Pericardium fibroblast (primary cell): ENCODE results near the gene MAGEA6. TPM values are rescaled to one million over a fixed set of nuclear protein-coding genes. Genes with fewer than 3 reads are reported as not detected.

ENCODE experiments used
- total RNA-seq: library from RNA; depleted of rRNA; stranded (reverse); fragments of >200 nt; gene quantifications from 2 replicates; pipeline ENCODE4 v1.2.3, GENCODE V29; 2015

Gene MAGEA6
- total RNA-seq: not detected in 2 replicates

DNA sequence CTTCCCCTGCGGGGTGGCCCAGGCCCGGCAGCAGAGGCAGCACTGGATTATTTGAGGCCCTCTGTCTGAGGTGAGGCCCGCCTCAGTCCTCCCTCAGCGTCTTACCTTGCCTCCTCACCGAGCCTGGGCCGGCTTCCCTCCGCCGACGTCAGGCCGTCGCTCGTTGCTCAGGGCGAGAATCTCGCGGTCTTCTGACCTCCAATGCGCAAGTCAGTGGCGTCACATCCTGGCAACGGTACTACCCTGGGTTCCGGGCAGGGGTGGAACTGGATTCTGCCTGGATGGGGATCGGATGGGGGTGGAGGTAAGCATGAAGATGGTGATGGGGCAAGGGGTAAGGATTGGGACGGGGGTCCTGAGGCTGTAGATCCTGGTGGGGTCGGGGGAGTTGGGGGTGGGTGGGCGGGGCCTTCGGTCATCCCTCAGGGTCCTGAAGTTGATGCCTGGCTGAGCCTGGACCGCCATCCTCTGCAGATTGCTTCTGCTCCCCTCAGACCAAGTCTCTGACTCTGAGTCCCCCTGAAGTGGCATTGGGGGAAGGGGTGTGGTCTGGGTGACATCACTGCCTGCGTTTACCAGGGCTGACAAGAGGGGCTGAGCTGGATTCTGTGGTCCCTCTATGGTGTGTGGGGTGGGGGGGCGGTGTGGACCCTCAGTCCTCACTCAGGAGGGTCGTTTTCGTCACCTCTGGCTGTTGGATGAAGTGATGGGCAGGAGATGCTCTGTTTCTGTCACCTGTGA, at the start of gene MAGEA6:
TSS of gene MAGEA6 (minus strand) at position 141 of the 741 bp plus-strand sequence. CDS start 2,039 bp downstream, outside the sequence.

DNA sequence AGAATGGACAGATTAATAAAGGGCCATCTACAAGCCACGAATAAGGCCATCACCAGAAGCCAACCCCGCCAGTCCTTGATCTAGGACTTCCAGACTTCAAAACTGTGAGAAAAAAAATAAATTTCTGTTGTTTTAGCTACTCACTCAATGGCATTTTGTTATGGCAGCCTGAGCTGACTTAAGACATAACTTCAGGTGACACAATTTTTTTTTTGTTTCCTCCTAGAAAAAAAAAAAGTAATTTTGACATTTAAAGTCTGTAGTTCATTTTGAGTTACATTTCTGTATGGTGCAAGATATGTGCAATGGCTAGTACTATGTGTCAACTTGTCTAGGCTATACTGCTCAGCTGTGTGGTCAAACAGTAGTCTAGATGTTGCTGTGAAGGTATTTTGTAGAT, 10.6 kb downstream of the MAGEA6 start, which contains the start of gene CSAG3:
TSS of gene CSAG3 (plus strand) at position 301 of the 400 bp plus-strand sequence.

DNA sequence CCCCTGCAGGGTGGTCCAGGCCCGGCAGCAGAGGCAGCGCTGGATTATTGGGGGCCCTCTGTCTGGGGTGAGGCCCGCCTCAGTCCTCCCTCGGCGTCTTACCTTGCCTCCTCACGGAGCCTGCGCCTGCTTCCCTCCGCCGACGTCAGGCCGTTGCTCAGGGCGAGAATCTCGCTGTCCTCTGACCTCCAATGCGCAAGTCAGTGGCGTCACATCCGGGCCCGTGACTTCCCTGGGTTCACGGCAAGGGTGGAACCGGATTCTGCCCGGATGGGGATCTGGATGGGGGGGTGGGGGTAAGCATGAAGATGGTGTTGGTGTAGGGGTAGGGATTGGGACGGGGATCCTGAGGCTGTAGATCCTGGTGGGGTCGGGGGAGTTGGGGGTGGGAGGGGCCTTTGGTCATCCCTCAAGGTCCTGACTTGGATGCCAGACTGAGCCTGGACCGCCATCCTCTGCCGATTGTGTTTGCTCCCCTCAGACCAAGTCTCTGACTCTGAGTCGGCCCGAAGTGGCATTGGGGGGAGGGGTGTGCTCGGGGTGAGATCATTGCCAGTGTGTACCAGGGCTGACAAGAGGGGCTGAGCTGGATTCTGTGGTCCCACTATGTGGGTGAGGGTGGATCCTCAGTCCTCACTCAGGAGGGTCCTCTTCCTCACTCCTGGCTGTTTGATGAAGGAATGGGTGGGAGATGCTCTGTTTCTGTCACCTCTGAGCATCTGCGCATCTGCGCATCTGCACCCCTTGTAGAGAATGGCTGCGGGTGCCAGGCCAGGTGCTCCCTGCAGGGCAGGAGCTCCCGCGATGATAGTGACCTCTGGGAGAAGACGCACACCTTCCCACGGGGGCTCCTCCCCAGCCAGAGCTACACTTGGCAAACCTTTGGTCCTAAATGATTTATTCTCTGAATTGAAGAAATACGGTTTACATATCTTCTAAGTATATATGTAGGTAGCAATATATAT, 15.5 kb downstream of the MAGEA6 start, which contains the start of gene MAGEA2:
TSS of gene MAGEA2 (minus strand) at position 157 of the 965 bp plus-strand sequence. CDS start 2,479 bp downstream, outside the sequence.

DNA sequence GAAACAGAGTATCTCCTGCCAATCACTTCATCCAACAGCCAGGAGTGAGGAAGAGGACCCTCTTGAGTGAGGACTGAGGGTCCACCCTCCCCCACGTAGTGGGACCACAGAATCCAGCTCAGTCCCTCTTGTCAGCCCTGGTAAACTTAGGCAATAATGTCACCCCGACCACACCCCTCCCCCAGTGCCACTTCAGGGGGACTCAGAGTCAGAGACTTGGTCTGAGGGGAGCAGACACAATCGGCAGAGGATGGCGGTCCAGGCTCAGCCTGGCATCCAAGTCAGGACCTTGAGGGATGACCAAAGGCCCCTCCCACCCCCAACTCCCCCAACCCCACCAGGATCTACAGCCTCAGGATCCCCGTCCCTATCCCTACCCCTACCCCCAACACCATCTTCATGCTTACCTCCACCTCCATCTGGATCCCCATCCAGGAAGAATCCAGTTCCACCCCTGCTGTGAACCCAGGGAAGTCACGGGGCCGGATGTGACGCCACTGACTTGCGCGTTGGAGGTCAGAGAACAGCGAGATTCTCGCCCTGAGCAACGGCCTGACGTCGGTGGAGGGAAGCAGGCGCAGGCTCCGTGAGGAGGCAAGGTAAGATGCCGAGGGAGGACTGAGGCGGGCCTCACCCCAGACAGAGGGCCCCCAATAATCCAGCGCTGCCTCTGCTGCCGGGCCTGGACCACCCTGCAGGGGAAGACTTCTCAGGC, 36.1 kb downstream of the MAGEA6 start, which contains the start of the genes CSAG1 and MAGEA12:
TSS of gene CSAG1 (minus strand) at position 461 of the 715 bp plus-strand sequence. CDS start 1,261 bp downstream, outside the sequence.
TSS of gene MAGEA12 (plus strand) at position 497 of the 715 bp plus-strand sequence. CDS start 2,405 bp downstream, outside the sequence.

Other genes starting within 250 kb of the MAGEA6 start
- gene GABRQ, start 131.8 kb downstream of the MAGEA6 start, total RNA-seq: not detected in 2 replicates
- not detected in 2 replicates for gene MAGEA3, start 70.9 kb downstream of the MAGEA6 start, total RNA-seq
- gene CSAG2, start 60.4 kb downstream of the MAGEA6 start, total RNA-seq: not detected in 2 replicates
- gene MAGEA2B, start 55.1 kb downstream of the MAGEA6 start, total RNA-seq: not detected in 2 replicates
- gene CSAG1, start 36.0 kb downstream of the MAGEA6 start, total RNA-seq: not detected in 2 replicates
- gene MAGEA12, start 35.9 kb downstream of the MAGEA6 start, total RNA-seq: not detected in 2 replicates
- not detected in 2 replicates for gene MAGEA2, start 15.8 kb downstream of the MAGEA6 start, total RNA-seq
- not detected in 2 replicates for gene CSAG3, start 10.5 kb downstream of the MAGEA6 start, total RNA-seq
- gene CETN2, start 61.1 kb upstream of the MAGEA6 start, total RNA-seq: 27.1 and 36.5 TPM in 2 replicates
- 21.7 and 25.9 TPM in 2 replicates for gene NSDHL, start 61.4 kb upstream of the MAGEA6 start, total RNA-seq
- 4.6 and 5.0 TPM in 2 replicates for gene ZNF185, start 128.4 kb upstream of the MAGEA6 start, total RNA-seq
- not detected in 2 replicates for gene PNMA5, start 224.4 kb upstream of the MAGEA6 start, total RNA-seq